EH (cell line): ENCODE results near the gene NKD1.

Experiments
- DNase-seq: peaks from one replicate; pipeline ENCODE4 v3.0.0-alpha.2; 2015; ENCODE audit warnings: low read depth

NKD1 gene

DNA sequence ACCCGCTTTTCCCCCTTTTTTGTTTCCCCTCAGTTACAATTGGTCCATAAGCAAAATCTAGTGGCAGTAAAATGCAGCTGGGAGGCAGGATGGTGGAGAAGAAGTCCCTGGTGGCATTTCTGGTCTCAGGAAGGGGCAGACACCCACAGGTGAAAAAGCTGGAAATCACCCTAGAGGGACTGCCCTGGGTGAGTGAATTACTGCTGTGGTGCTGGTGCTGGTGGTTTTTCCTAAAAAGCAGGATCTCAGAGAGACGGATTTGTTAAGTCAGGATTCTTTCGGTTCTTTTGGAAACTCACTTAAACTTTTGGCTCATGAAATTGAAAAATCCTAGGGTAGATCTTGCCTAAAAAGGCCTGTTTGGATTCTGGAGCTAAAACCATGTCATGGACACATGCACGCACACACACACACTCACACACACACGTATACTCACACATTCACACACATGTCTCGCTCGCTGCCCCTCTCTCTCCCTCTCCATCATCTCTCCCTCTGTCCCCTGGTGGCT, 65.8 kb downstream of the NKD1 start:
- no peak for DNase-seq

DNA sequence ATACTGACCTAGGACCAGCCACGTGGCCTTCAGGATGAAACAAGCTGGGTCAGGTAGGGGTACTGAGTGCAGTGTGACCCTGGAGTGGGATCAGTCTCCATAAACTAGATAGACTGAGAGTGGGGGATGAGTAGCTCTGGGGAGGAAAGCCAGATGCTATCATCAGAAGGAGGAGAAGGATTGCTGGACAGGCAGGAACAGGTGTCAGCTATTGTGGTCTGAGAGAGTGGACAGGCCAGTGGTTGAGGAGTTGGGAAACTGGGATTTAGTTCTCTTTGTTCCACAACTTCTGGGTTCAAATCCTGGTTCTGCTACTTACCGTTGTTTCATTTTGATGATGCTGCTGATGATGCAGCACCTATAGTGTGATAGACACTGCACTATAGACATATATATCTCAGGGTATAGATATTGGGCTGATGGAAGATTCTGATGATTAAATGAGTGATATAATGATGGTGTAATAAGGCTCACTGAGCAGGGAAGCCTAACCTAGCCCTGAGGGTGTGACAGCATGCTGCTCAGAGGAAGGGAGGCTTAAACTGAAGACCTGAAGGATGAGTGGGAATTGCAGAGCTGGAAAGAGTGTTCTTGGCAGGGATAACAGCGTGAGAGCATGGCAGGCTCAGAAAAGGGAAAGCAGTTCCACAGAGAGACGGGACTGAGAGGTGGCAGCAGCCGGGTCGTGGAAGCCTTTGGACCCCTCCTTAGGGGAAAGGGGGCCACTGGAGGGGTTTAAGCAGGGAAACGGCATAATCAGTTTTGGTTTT, 66.9 kb downstream of the NKD1 start:
- DNase-seq, result no peak

DNA sequence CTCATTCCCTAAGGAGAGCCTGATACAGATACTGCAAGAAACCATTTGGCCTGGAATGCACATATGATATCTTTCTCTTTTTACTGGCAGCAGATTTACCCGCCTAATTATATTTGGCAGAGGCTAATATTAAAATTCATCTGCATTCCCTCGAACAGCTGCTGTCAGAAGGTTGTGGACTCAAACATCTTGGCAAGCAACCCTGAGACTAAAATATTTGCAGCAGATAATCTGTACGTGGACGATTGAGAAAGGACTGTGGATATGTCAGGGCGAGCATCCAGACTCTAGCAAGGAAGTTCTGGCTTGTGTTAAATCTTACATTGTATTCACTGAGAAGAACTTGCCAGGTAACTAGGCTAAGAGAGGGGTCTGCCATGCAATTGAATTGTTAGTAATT, 67.7 kb downstream of the NKD1 start:
- no peak for DNase-seq

DNA sequence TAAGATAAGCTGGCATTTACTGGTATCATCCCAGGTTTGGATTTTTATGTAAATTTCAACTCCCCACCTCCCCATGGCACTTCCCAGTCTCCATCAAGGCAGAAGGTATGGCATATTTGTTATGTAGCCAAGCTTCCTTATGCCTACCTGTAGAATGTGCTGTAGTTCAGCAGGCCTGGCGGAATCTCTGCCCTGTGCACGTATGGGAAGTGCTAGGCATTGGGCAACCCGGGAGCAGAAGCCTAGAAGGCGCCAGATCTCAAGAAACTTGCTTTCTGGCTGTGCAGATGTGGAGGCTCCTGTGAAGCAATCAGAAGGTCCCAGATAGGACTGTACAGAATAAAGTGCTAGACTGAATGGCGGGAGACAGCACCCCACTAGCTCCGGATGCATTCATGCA, 68.2 kb downstream of the NKD1 start:
- DNase-seq, result no peak

GRCh38 chr16:50616883-50617645, 68.9 kb downstream of the NKD1 start:
- DNase-seq, result peak; percentile 27

DNA sequence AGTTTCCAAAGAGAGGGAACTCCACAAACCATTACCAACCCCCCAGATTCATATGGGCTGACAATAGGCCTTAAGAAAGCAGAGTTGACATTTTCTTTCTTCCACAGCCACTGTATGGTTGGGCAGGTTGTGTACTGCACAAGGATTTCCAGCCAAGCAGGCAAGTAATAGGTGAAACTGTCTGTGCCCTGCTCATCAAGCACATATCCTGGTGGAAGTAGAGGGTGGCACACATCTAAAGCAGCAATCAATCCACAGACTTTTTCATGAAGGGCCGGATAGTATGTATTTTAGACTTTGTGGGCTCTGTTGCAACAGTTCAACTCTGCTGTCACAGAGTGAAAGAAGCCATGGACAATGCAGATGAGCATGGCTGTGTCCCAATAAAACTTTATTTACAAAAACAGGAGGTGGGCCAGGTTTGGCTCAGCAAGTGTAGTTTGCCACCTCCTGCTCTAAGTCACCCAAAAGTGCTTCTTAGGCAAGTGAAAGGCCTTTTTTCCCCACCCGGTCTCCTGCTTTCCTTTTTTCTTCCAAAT, 69.5 kb downstream of the NKD1 start:
- no peak for DNase-seq

DNA sequence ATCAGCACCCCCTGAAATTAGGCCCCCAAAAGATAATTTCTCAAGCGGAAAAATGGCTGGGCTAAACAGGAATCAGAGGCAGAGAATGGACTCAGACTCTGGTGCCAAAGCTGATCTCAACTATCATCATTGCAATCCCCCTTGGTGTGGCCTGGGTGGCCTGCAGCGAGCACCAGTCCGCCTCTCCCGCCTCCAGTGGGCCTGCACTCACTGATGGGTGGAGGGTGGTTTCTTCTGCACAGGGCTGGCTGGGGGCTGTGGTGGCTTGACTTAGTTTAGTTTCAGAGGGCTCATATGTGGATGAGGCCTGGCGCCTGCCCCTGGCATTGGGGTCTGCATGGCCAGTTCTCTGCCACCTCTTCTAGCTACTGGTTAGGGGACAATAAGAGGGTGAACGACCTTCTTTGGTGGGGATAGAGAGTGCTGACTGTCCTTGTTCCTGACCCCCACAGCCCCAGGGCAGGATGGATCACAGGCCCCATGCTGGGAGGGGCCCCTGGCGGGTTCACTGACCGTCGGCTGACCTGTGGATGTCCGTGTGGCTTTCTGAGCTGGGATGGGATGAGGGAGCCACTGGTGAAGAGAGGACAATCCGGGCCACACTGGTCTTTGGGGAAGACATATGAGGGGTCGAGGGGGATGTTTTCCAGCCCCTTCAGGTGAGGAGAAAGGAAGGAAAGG, 70.2 kb downstream of the NKD1 start:
- DNase-seq, result no peak

DNA sequence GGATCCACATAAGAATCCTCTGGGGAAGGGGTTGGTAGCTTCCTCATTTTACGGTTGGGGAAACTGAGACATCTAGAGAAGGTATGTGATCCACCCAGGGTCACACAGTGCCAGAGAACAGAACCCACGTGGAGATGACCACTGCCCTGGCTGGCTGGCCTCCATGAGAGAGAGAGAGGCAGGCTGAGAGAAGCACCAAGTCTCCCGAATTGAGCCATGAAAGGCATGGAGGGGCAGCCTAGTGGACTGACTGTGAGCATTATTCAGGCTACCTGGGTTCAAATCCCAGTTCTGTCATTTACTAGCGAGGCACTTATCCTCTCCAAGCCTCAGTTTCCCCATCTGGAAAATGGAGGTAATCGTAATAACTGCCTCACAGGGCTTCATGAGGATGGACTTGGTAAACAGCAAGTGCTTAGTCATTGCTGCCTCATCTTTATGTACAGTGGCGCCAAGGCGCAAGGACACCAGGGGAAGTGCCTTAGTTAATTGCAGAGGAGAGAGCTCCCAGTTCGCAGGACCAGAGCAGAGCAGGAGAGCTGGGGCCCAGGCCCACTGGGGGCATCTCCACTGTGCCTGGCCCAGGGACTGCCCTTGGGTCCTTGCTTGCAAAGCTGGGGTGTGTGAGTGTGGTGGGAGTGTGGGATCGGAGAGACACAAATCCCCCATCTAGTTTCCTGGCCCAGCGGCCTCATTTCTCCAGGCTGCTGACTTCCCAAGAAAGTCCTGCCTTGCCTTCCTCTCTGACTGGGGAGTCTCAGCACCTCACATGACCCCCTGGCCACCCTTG, 71.7 kb downstream of the NKD1 start:
- no peak for DNase-seq

DNA sequence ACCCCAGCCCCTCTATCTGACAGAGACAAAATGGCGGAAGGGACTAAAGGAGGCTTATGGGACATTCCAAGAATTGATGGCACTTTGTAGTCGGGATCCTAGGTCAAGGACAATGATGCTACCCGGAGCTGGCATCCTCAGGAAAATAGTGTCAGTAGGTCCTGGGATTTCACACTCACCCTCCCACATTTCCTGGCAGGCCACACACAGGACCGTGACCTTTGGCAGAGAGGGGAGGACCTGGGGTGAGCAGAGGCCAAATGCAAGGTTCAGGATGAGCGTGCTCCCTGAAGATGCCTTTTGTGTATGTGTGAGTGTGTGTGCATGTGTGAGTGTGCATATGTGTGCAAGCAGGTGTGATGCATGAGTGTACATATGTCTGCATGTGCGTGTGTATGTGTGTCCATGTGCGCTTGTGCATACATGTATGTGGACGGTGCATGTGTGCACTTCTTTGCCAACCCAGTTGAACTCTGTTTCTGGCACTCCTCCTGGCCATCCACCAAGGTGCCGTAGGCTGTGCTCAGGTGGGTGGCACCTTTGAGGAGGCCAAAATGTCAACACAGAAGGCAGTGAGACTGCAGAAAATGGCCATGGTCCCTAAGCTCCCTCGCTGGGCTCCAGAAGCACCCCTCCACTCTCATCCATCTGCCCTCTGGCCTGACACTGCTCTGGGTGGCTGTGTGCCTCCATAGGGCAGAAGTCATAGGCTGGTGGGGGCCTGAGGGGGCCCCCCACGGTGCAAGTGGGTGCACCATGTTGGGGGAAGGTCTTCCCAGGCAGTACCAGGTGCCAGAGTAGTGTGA, 72.7 kb downstream of the NKD1 start:
- no peak for DNase-seq

DNA sequence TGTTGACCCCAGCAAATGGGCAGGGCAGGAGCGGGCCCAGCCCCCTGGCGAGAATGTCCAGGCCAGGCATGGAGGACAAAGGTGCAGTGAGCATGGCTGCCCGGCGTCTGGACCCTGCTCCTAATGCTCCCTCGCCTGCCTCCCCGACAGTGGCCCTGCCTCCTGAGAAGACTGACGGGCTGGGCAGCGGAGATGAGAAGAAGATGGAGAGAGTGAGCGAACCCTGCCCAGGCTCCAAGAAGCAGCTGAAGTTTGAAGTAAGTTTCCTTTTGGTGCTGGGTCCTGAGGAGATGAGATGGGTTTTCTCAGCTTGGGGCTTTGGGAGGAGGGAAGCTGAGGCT, 73.2 kb downstream of the NKD1 start:
- DNase-seq, result no peak

DNA sequence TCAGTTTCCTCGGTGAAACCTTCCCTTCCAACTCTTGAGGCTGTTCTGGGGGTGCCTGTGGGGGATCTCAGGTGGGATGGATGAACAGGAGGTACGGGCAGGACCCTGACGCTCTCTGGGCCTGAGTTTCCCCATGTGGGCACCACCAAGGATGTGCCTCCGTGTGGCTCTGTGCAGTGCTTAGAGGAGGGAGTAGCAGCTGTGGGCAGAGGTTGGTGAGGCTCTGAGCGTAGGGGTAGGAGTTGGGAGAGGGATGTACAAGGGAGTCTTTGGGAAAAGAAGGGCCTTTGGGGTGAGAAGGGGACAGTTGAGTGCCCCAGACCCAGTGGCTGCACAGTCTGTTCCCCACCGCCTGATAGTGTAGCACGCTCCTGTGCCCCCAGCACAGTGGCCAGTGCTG, 73.8 kb downstream of the NKD1 start:
- DNase-seq, result no peak

GRCh38 chr16:50622643-50623369, 74.6 kb downstream of the NKD1 start:
- no peak for DNase-seq

DNA sequence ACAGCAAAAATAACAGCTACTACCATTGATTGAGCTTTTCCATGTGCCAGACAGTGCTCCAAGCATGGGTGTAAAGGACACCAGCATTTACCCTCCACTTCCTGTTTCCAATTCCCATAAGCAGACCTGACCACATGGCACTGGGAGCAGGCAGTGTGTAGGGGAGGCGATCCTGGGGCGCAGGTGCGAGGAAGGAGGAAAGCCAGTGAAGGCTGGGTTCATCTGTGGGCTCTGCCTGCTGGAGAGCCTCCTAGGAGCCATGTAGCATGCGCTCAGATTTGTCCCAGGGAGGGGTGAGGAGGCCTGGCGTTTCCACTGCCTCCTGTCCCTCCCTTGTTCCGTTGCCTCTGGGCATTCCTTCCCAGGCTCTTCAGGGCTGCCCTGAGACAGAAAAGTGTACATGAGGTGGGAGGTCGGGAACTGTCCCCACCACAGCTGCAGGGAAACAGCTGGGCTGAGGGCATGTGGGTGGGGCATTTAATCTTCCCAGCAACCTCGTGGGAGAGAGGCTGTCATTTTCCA, 76.3 kb downstream of the NKD1 start:
- DNase-seq, result no peak

GRCh38 chr16:50625374-50625773, 77.2 kb downstream of the NKD1 start:
- no peak for DNase-seq

- no peak for DNase-seq
Observed at GRCh38 chr16:50626868-50627267, 78.7 kb downstream of the NKD1 start.

DNA sequence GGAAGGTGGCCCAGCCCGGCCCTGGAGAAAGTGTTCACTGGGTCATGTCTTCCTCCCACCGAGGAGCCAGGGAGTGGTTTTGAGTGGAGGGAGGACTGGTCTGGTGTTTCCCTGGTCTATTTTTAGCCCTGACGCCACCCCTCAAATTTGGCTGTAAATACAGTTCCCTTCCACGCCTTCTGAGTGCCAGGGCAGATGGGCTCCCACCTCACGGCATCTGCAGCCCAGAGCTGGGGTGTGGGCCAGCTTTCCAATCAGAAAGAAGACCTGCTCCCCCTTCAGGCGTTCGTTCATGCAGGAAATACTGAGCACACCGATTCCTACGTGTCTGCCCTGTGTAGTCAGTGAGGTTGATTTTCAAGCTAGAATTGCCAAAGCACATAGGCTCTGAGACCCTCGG, 79.2 kb downstream of the NKD1 start:
- DNase-seq, result peak; percentile 46

- DNase-seq, result no peak
Observed at GRCh38 chr16:50628156-50628802, 80.1 kb downstream of the NKD1 start.

- no peak for DNase-seq
Observed at GRCh38 chr16:50629334-50629733, 81.1 kb downstream of the NKD1 start.

DNA sequence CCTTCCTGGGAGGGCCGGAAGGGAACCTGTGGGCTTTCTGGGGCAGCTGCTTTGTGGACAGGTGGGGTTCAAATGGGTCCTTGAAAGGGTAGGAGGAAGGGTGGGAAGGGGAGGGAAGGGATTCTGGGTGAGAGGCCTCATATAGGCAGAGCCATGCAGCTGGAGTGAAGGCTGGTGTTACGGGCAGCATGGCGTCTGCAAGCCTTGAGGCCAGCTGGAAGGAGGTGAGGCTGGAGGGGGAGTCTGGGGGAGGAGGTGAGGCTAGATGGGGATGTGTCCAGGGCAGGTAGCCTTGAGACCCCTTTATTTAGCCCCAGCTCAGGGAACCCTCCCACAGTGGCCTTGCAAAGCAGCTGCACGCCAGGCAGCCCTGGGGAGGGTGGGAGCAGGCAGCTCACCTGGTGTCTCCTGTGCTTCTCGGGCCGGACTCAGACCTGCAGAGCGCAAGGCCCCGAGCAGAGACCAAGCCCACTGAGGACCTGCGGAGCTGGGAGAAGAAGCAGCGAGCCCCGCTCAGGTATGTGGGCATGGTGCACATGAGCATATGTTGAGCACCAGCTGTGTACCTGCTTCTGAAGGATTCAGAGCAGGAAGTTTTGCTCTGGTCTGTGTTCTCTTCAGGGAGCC, 82.3 kb downstream of the NKD1 start:
- no peak for DNase-seq
